LNCaP clone FGC (cell line): ENCODE data around the gene PSMD2.
A peak's percentile ranks its signal among the peaks of the same experiment; 100 is the strongest.

Experiments
- DNase-seq: peaks from one replicate; pipeline ENCODE4 v3.0.0-alpha.2; 2011; ENCODE audit warnings: low read depth
- H3K4me3 ChIP-seq: 2 replicates; pipeline ENCODE4 v1.5.1; 2011; ENCODE audit warnings: mild to moderate bottlenecking, low read depth, low read length, control low read depth
- TF ChIP-seq, protein P1 (sequence below): IDR thresholded peaks from 2 replicates; pipeline ENCODE4 v1.5.1; 2012; ENCODE audit warnings: mild to moderate bottlenecking; ENCODE audit not compliant: control insufficient read depth, insufficient read depth; ENCODE audit errors: extremely low read depth

PSMD2 gene

GRCh38 chr3:184258926-184259325, 40.1 kb upstream of the PSMD2 start:
- H3K4me3 ChIP-seq: no peak overlapping the region
- DNase-seq: no peak
- TF ChIP-seq, protein P1, sequence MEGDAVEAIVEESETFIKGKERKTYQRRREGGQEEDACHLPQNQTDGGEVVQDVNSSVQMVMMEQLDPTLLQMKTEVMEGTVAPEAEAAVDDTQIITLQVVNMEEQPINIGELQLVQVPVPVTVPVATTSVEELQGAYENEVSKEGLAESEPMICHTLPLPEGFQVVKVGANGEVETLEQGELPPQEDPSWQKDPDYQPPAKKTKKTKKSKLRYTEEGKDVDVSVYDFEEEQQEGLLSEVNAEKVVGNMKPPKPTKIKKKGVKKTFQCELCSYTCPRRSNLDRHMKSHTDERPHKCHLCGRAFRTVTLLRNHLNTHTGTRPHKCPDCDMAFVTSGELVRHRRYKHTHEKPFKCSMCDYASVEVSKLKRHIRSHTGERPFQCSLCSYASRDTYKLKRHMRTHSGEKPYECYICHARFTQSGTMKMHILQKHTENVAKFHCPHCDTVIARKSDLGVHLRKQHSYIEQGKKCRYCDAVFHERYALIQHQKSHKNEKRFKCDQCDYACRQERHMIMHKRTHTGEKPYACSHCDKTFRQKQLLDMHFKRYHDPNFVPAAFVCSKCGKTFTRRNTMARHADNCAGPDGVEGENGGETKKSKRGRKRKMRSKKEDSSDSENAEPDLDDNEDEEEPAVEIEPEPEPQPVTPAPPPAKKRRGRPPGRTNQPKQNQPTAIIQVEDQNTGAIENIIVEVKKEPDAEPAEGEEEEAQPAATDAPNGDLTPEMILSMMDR: no peak

DNA sequence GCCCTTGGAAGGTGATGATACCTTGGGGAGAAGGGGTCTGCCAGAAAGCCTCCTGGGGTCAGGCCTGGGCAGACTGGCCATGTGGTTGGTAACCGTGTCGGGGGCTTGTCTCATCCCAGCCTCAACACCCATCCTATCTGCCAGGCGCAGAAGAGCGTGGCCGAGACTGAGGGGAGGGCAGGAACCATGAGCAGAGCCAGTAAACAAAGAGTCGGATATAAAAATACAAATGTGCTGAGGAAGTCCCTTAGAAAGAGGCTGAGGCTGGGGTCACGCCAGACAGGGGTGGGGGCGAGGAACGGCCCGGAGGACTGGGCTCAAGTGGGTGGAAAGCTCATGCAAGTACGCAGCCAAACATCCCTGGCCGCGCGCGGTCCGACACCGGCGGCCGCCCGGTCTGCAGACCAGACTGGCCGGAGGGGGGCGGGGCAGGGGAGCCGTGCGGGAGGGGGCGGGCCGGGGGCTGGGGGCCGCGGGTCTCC, 39.6 kb upstream of the PSMD2 start:
- TF ChIP-seq, protein P1: no peak
- no peak overlapping the region for H3K4me3 ChIP-seq
- no peak for DNase-seq

GRCh38 chr3:184259878-184260723, 38.9 kb upstream of the PSMD2 start:
- TF ChIP-seq, protein P1: no peak
- no peak for DNase-seq
- peak overlapping the region; percentile 58 for H3K4me3 ChIP-seq

DNA sequence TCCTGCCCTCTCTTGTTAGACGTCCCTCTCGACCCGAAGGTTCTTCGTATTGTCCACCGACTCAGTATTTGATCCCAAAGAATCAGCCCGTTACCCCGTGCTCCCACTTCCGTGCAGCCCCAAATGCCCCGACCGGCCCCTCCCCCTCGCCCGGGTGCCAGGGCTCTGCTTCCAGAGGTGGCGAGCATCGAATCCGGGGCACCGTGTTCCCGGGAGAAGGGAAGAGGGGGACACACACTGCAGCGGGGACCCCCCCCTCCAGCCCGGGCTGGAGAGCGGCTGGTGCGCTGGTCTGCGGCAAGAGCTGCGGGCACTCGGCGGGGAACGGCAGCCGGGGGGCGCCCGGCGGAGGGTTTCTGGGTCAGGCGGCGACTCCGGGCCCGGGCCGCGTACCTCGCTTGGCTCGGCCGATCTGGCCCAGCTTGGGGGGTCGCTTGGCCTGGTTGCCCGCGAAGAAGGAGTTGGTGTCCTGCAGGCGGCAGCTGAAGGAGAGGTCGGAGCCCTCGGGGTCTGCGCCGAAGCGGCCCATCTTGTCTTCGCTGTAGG, 38.2 kb upstream of the PSMD2 start:
- TF ChIP-seq, protein P1: no peak
- H3K4me3 ChIP-seq: peak overlapping the region; percentile 58
- no peak for DNase-seq

GRCh38 chr3:184261270-184261853, 37.7 kb upstream of the PSMD2 start, which contains the start of gene CAMK2N2:
Gene CAMK2N2 (minus strand): TSS chr3:184261553. CDS start chr3:184261285, 268 bp downstream.
- H3K4me3 ChIP-seq: peak within 1 kb of the TSS; percentile 58
- DNase-seq: peak; percentile 64
- TF ChIP-seq, protein P1: no peak

DNA sequence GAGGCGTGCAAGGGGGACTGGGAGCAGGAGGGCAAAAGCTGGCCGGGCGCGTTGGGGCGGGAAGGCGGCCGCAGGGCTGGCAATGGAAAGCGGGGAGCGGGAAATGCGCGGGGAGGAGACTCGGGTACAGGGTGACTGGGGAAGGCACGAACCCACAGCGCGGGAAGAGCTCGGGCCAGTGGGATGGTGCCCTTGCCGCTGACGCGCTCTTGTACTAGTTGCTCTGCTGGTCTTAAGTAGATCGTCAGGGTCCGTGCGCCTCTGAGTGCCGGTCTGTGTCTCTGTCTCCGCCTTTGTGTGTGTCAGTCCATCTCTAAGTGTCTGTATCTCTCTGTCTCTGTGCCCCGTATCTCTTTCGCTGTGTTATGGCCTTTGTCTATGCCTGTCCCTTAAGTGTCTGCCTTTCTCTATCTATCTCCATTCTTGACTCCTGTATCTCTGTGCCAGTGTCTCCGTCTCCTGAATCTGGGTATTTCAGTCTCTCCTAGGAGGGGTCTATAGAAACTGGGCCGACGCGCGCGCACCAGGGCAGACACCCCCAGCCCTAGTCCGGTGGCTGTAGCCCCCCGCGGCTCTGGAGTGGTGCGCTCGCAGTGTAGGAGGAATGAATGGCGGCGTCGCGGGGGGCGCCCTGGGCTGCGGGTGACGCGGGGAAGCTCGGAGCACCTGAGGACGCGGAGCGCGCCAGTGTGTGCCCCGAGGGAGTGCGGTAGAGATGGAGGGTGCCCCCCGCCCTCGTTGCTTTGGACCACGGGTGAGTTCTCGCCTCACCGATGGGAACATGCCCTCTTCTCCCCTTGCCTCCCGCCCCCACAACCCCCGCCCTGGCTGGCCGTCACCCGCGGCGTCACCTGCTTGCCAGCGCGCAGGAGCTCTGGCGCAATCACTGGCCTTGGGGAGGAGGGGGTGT, 36.9 kb upstream of the PSMD2 start:
- no peak for DNase-seq
- TF ChIP-seq, protein P1: no peak
- H3K4me3 ChIP-seq: peak overlapping the region; percentile 58
